Keratinocyte (primary cell): Measurements from ENCODE around the gene KYNU.

ENCODE experiments used
- CTCF ChIP-seq, 3 experiments: IDR thresholded peaks in 1 of 3; conservative IDR thresholded peaks in 1 of 3; optimal IDR thresholded peaks in 1 of 3; 2 replicates in 2 of 3; 3 replicates in 1 of 3; pipeline versions ENCODE3 to v1.5.1; 2011; ENCODE audit warnings: low read length in 3 of 3, mild to moderate bottlenecking in 3 of 3, moderate library complexity in 2 of 3, control low read depth in 1 of 3, inconsistent platforms in 1 of 3; ENCODE audit not compliant: insufficient read depth in 2 of 3; ENCODE audit errors: extremely low read depth in 1 of 3
- EZH2 ChIP-seq: IDR thresholded peaks from one replicate; pipeline ENCODE4 v1.6.1; 2012; ENCODE audit warnings: inconsistent platforms, mild to moderate bottlenecking, low read length, moderate library complexity

GRCh38 chr2:142885543-142885942 lies 8.1 kb downstream of the KYNU start:
- TF ChIP-seq CTCF (optimal IDR thresholded peaks at IDR 0.05 in 1 of 3, IDR thresholded peaks at IDR 0.05 in 1 of 3, conservative IDR thresholded peaks at IDR 0.05 in 1 of 3; ENCODE audit: extremely low read depth in 1 of 3, insufficient read depth in 2 of 3, low read length in 3 of 3), result no peak
- TF ChIP-seq EZH2, result no peak
